NT2/D1 (cell line): ENCODE data around the gene MFAP3L.

ENCODE experiments used
- DNase-seq: peaks from one replicate; pipeline ENCODE4 v3.0.0-alpha.2; 2011; ENCODE audit warnings: low read depth, low spot score
- H3K27me3 ChIP-seq: 2 replicates; pipeline ENCODE4 v1.6.0; 2011; ENCODE audit warnings: mild to moderate bottlenecking; ENCODE audit not compliant: insufficient read length, insufficient read depth
- H3K36me3 ChIP-seq: 2 replicates; pipeline ENCODE4 v1.6.1; 2011; ENCODE audit warnings: mild to moderate bottlenecking, low read length, mixed read lengths; ENCODE audit not compliant: insufficient read depth, insufficient read length
- H3K4me1 ChIP-seq: 2 replicates; pipeline ENCODE4 v1.5.1; 2011; ENCODE audit not compliant: insufficient read depth, insufficient read length
- H3K4me3 ChIP-seq: 2 replicates; pipeline ENCODE4 v1.5.1; 2011; ENCODE audit warnings: low read depth; ENCODE audit not compliant: insufficient read length
- H3K9ac ChIP-seq: 2 replicates; pipeline ENCODE4 v1.6.0; 2011; ENCODE audit warnings: low read depth; ENCODE audit not compliant: insufficient read length
- H3K9me3 ChIP-seq: 2 replicates; pipeline ENCODE4 v1.5.1; 2011; ENCODE audit warnings: mild to moderate bottlenecking, low read length; ENCODE audit not compliant: insufficient read depth
- SUZ12 ChIP-seq: IDR thresholded peaks from 2 replicates; pipeline ENCODE4 v1.6.1; 2011; ENCODE audit not compliant: insufficient read length, insufficient read depth; ENCODE audit errors: extremely low read depth
- YY1 ChIP-seq: IDR thresholded peaks from 2 replicates; pipeline ENCODE4 v1.6.1; 2011; ENCODE audit not compliant: insufficient read length, insufficient read depth
- ZNF274 ChIP-seq: IDR thresholded peaks from 2 replicates; pipeline ENCODE4 v1.6.1; 2011; ENCODE audit warnings: mild to moderate bottlenecking, low read depth, low read length

MFAP3L gene

DNA sequence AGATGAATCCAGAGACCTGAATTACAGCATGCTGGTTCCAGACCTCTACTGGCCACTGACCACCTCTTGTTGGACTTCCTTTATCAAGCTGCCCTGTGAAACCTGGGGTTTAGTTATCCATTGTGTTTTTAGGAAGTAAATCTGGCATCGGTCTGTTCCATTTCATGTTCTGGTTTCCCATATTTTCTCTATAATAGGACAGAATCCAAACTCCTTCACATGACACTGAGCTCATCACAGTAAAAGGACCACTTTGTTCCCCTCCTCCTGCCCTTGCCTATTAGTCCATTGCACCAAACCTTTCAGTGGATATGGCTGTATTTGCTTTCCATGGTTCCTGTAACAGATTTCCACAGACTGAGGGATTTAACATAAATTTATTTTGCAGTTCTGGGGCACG is 4.0 kb downstream of the MFAP3L start:
- no peaks in the 10 kb centered on the region for H3K4me1 ChIP-seq

DNA sequence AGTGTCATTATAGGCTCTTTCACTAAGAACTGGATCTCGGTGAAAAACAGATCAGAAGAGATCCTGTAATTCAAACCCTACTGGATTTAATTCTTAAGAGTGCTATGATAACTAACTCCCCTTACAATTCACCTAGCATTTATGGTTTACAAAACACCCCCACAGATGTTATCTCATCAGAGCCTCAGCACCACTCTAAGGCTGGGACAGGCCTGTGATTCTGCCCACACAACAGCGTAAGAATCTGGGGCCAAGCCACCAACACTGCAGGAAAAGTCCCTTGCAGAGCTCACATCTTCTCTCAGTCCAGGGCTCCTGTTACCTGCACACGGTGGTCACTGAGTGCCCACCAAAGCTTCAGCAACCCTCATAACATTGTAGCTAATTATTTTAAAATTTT is 8.9 kb downstream of the MFAP3L start:
- Histone ChIP-seq H3K9ac (no peak overlapping the region), H3K4me1 (no peaks in the 10 kb centered on the region), H3K9me3 (no peaks in the 10 kb centered on the region), H3K36me3 (no peaks in the 10 kb centered on the region), H3K27me3 (no peaks in the 10 kb centered on the region), H3K4me3 (no peak overlapping the region)
- TF ChIP-seq YY1 (no peak), SUZ12 (no peak), ZNF274 (no peak)
- no peak for DNase-seq

More for the DNA sequence above, 4.0 kb downstream of the MFAP3L start:
- Histone ChIP-seq H3K36me3 (no peaks in the 10 kb centered on the region), H3K9ac (no peak overlapping the region), H3K9me3 (no peaks in the 10 kb centered on the region), H3K27me3 (peaks cover 14% of the 10 kb centered on the region), H3K4me3 (no peak overlapping the region)
- TF ChIP-seq ZNF274 (no peak), SUZ12 (no peak), YY1 (no peak)
- no peak for DNase-seq

DNA sequence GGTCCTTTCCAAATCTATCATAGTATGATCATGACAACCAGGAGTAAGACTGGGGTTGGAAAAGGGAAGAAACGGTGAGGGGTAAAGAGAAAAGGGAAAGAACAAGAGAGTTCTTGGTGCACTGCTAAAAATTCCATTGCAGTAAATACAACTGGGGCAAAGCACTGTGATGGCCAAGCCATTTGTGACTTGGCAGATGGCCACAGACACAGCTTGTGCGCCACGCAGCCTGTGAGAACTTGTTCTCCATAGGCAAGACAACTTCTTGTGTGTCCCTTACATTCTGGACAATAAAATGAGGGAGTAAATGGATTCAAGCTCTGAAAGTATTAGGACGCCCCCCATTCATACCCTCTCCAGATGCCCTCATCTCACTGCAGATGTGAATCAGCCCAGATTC is 10.9 kb downstream of the MFAP3L start:
- no peak for DNase-seq
- Histone ChIP-seq H3K27me3 (no peaks in the 10 kb centered on the region), H3K9me3 (no peaks in the 10 kb centered on the region), H3K4me3 (no peak overlapping the region), H3K4me1 (no peaks in the 10 kb centered on the region), H3K36me3 (no peaks in the 10 kb centered on the region), H3K9ac (no peak overlapping the region)
- TF ChIP-seq YY1 (no peak), ZNF274 (no peak), SUZ12 (no peak)

DNA sequence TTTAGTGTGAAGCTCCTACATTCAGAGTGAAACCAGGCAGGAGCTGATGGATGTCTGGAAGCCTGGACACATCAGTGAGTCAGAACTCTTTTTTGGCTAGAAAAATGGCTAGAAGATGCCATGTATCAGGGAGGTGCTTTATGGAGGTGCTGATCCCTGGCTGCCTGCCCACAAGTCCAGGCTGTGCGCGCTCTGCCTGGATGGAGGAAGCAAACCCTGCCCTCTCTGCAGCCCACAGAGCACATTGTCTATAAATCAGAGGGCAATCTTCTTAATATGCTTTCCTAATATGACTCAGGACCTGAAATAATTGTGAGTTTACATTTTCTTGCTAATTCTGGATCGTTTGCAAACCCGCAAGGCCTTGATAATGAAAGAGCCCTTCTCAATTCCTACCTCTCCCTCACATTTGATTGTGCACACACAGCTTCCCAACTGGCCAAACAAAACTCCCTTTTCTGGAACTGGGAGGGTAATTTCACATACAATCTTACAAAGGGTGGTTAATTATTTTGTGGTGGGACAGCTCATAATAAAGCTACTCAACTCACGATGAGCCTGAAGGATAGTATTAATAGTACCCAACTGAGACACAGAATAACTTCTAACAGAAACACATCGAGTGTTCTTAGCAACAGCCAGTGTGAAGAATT is 11.7 kb downstream of the MFAP3L start:
- no peak for TF ChIP-seq ZNF274
- no peak for DNase-seq

DNA sequence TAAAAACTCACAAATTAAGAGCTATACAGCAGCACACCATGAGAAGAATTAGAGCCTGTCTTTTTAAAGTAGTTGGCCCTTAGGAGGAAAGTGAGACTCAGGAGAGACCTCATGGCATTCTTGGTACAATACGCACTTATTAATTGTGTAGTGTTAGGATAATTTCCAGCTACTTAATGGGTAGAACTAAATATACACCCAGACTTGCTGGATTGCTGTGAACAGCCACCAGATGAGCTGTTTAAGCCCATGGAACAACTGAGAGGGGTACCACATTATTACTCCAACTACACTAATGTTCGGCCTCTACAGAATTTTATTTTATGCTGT is 13.6 kb downstream of the MFAP3L start:
- DNase-seq, result no peak

More for the DNA sequence above, 11.7 kb downstream of the MFAP3L start:
- Histone ChIP-seq H3K36me3 (no peaks in the 10 kb centered on the region), H3K9me3 (no peaks in the 10 kb centered on the region), H3K27me3 (no peaks in the 10 kb centered on the region), H3K4me1 (no peaks in the 10 kb centered on the region), H3K4me3 (no peak overlapping the region), H3K9ac (no peak overlapping the region)

DNA sequence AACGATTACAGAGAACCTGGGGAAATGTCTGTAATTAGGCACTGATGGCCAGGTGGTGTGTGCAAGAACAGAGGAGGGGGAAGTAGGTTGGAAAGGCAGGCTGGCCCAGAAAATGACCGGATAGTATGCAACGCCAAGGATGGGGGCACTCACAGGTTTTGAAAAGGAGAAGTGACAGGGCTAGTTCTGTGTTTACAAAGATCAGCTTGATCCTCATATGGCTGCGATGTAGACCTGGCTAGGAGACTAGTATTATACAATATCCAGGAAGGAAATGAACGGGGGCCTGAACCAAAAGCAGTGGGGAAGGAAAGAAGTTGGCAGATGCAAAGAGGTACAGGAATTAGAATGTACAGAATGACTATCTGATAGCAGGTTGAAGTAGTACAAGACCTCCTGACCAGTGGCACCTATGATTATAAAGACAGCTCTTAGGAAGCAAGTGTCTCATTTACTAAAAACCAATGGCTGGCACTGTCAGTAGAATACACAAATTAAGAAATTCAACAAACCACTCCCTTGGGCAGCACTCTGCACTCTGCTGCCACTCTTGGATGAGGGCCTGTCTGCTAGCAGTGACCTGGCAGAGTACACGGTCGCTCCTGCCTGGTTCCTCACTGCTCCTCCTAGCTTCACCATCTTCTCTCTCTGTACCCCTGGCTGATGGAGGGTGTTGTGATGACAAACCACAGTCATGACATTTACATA is 14.1 kb downstream of the MFAP3L start:
- no peak overlapping the region for H3K4me3 ChIP-seq
- no peaks in the 10 kb centered on the region for H3K4me1 ChIP-seq
- H3K27me3 ChIP-seq, result no peaks in the 10 kb centered on the region
- no peak for TF ChIP-seq YY1
- TF ChIP-seq SUZ12, result no peak
- TF ChIP-seq ZNF274, result no peak
- no peaks in the 10 kb centered on the region for H3K36me3 ChIP-seq
- H3K9ac ChIP-seq, result no peak overlapping the region
- no peak for DNase-seq
- no peaks in the 10 kb centered on the region for H3K9me3 ChIP-seq

More for the DNA sequence above, 13.6 kb downstream of the MFAP3L start:
- Histone ChIP-seq H3K9ac (no peak overlapping the region), H3K9me3 (no peaks in the 10 kb centered on the region), H3K36me3 (no peaks in the 10 kb centered on the region), H3K27me3 (no peaks in the 10 kb centered on the region), H3K4me3 (no peak overlapping the region), H3K4me1 (no peaks in the 10 kb centered on the region)
- no peak for TF ChIP-seq YY1
- no peak for TF ChIP-seq ZNF274
- TF ChIP-seq SUZ12, result no peak

DNA sequence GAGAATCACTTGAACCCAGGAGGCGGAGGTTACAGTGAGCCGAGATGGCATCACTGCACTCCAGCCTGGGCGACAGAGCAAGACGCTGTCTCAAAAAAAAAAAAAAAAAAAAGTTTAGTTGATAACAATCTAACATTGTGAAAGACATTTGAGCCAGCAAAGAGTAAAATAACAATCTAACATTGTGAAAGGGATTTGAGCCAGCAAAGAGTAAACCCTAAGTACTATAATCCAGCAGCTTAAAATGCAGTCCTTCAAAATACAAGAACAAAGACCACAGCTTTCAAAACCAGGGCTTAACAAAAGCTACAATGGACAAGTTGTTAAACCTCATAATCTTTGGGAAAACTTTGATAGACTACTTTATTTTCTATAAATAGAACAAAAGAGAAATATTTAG is 16.9 kb downstream of the MFAP3L start:
- H3K27me3 ChIP-seq, result no peaks in the 10 kb centered on the region
- H3K4me3 ChIP-seq, result no peak overlapping the region
- no peaks in the 10 kb centered on the region for H3K9me3 ChIP-seq
- TF ChIP-seq SUZ12 (no peak), ZNF274 (no peak), YY1 (no peak)
- no peaks in the 10 kb centered on the region for H3K36me3 ChIP-seq
- no peak overlapping the region for H3K9ac ChIP-seq
- DNase-seq, result no peak
- no peaks in the 10 kb centered on the region for H3K4me1 ChIP-seq
